ENCODE results near the gene FN1.
"Not testable (repeated sequence)": the region's sequence is repeated elsewhere in the genome, so short reads cannot be mapped to it uniquely, and the experiment has no call there.

FN1 gene

GRCh38 chr2:215363461-215364156, 72.3 kb downstream of the FN1 start:
- no peak for DNase-seq

GRCh38 chr2:215363039-215363438, 72.8 kb downstream of the FN1 start:
- DNase-seq = no peak

GRCh38 chr2:215362562-215362904, 73.3 kb downstream of the FN1 start:
- no peak for DNase-seq

- DNase-seq = no peak
These were observed 73.8 kb downstream of the FN1 start for GRCh38 chr2:215361876-215362561.

GRCh38 chr2:215361211-215361875, 74.5 kb downstream of the FN1 start:
- no peak for DNase-seq

- no peak for DNase-seq
These were observed 75.3 kb downstream of the FN1 start for GRCh38 chr2:215360596-215360995.

- not testable (repeated sequence) for DNase-seq
These were observed 75.8 kb downstream of the FN1 start for GRCh38 chr2:215360059-215360458.

- DNase-seq = no peak
These were observed 76.3 kb downstream of the FN1 start for GRCh38 chr2:215359576-215359922.

- DNase-seq = no peak
These were observed 76.8 kb downstream of the FN1 start for GRCh38 chr2:215358891-215359575.

- DNase-seq = no peak
These were observed 77.5 kb downstream of the FN1 start for GRCh38 chr2:215358312-215358845.

- no peak for DNase-seq
These were observed 78.2 kb downstream of the FN1 start for GRCh38 chr2:215357660-215358059.

- DNase-seq = no peak
These were observed 78.9 kb downstream of the FN1 start for GRCh38 chr2:215356948-215357461.

- no peak for DNase-seq
These were observed 79.4 kb downstream of the FN1 start for GRCh38 chr2:215356334-215356947.

GRCh38 chr2:215355801-215356200, 80.1 kb downstream of the FN1 start:
- no peak for DNase-seq

- DNase-seq = no peak
These were observed 80.8 kb downstream of the FN1 start for GRCh38 chr2:215354771-215355695.

- DNase-seq = no peak
These were observed 83.3 kb downstream of the FN1 start for GRCh38 chr2:215352602-215353001.

GRCh38 chr2:215347878-215348277, 88.0 kb downstream of the FN1 start:
- DNase-seq = no peak

- DNase-seq = no peak
These were observed 96.8 kb downstream of the FN1 start for GRCh38 chr2:215338883-215339679.

GRCh38 chr2:215332872-215333595, 102.8 kb downstream of the FN1 start:
- DNase-seq = no peak

- no peak for DNase-seq
These were observed 107.8 kb downstream of the FN1 start for GRCh38 chr2:215328066-215328465.
